GM12801 (cell line): ENCODE results near the gene SETD5.

ENCODE experiments used
- CTCF ChIP-seq: IDR thresholded peaks from one replicate; pipeline ENCODE4 v1.5.1; 2011; ENCODE audit warnings: control low read depth; ENCODE audit not compliant: insufficient read length; ENCODE audit errors: extremely low read depth

Gene SETD5

GRCh38 chr3:9498781-9499180 is 101.4 kb downstream of the SETD5 start:
- TF ChIP-seq CTCF = no peak

GRCh38 chr3:9499455-9500107 is 102.2 kb downstream of the SETD5 start:
- TF ChIP-seq CTCF = no peak

- TF ChIP-seq CTCF = no peak
Measured at GRCh38 chr3:9500108-9501050, 103.0 kb downstream of the SETD5 start.

- TF ChIP-seq CTCF = no peak
Measured at GRCh38 chr3:9501226-9501625, 103.8 kb downstream of the SETD5 start.

- peak; percentile 25 for TF ChIP-seq CTCF
Measured at GRCh38 chr3:9503283-9503682, 105.9 kb downstream of the SETD5 start.

- TF ChIP-seq CTCF = no peak
Measured at GRCh38 chr3:9507586-9508578, 110.5 kb downstream of the SETD5 start.
